Measurements from ENCODE around the gene PRDM13. TPM values are rescaled to one million over a fixed set of nuclear protein-coding genes. Genes with fewer than 3 reads are reported as not detected.
A peak's percentile ranks its signal among the peaks of the same experiment; 100 is the strongest.

Gene PRDM13
- total and polyA plus RNA-seq, 9 of the 15 experiments (the other 6 are each of a cell fraction or from before 2014, with no cell fraction given): not detected

GRCh38 chr6:99608886-99609482 is 2.4 kb downstream of the PRDM13 start:
- ChIA-PET POLR2A (no interaction called here), CTCF (ENCODE audit: low intra/inter-chr PET ratio) (no interaction called here)
- Histone ChIP-seq H3K4me3 (no peak overlapping the region), H3K4me2 (ENCODE audit: insufficient read depth, low read length) (no peak overlapping the region), H3K27ac (ENCODE audit: extremely low read depth, low read depth, low read length) (no peak overlapping the region), H3K27me3 (ENCODE audit: control insufficient read depth in 2 of 2, insufficient read depth in 2 of 2, low read length in 2 of 2) (peaks cover 35 to 46% of the 10 kb centered on the region in 2 experiments), H3K36me3 (ENCODE audit: control insufficient read depth, insufficient read depth, low read length) (no peaks in the 10 kb centered on the region), H2AFZ (ENCODE audit: low read depth, low read length) (no peak overlapping the region), H4K20me1 (replicated peaks; ENCODE audit: control insufficient read depth, insufficient read depth, low read length) (no peaks in the 10 kb centered on the region), H3K9me1 (ENCODE audit: control insufficient read depth, insufficient read depth, low read length) (no peaks in the 10 kb centered on the region), H3K9ac (ENCODE audit: insufficient read depth in 1 of 2, low read depth in 2 of 2, low read length in 2 of 2) (no peak overlapping the region), H3K79me2 (ENCODE audit: control insufficient read depth, insufficient read depth, low read length) (no peaks in the 10 kb centered on the region), H3K4me1 (replicated peaks in 1 of 2; ENCODE audit: control insufficient read depth in 2 of 2, insufficient read depth in 2 of 2, low read length in 2 of 2) (peaks cover 3 to 10% of the 10 kb centered on the region in 2 experiments; a peak in 3 of 5 replicates), H3K9me3 (replicated peaks; ENCODE audit: control insufficient read depth, insufficient read depth, low read depth, low read length) (no peaks in the 10 kb centered on the region)
- no peak for DNase-seq (ENCODE audit: extremely low read depth in 1 of 4, low spot score in 3 of 4)
- no TSS peak for BruUV-seq (replicated peaks)
- FAIRE-seq: no peak
- intact Hi-C loops (cut with micrococcal nuclease): no loop called here
- in situ Hi-C loops (cut with MboI): no loop called here
- TF ChIP-seq BCOR (IDR thresholded peaks at IDR 0.05) (peak; percentile 64), RBM25 (IDR thresholded peaks at IDR 0.05; ENCODE audit: low read depth, low read length, severe bottlenecking) (peak; percentile 65), NFRKB (IDR thresholded peaks at IDR 0.05; ENCODE audit: low read depth) (no peak), ZFP36 (IDR thresholded peaks at IDR 0.05; ENCODE audit: low read depth, low read length, partially characterized antibody) (peak; percentile 42)
- 54% methylated on average over 23 of the region's 24 CpGs for WGBS (ENCODE audit: insufficient coverage, low coverage, missing lambda C conversion rate)
- ATAC-seq: no peak

- Histone ChIP-seq H3K9me3 (replicated peaks; ENCODE audit: control insufficient read depth, insufficient read depth, low read depth, low read length) (no peaks in the 10 kb centered on the region), H3K27me3 (ENCODE audit: control insufficient read depth in 2 of 2, insufficient read depth in 2 of 2, low read length in 2 of 2) (peaks cover 25 to 44% of the 10 kb centered on the region in 2 experiments), H3K36me3 (ENCODE audit: control insufficient read depth, insufficient read depth, low read length) (no peaks in the 10 kb centered on the region), H3K79me2 (ENCODE audit: control insufficient read depth, insufficient read depth, low read length) (no peaks in the 10 kb centered on the region), H3K27ac (ENCODE audit: extremely low read depth, low read depth, low read length) (no peak overlapping the region), H3K9ac (ENCODE audit: insufficient read depth in 1 of 2, low read depth in 2 of 2, low read length in 2 of 2) (no peak overlapping the region), H2AFZ (ENCODE audit: low read depth, low read length) (peak overlapping the region; percentile 84), H4K20me1 (replicated peaks; ENCODE audit: control insufficient read depth, insufficient read depth, low read length) (no peaks in the 10 kb centered on the region), H3K9me1 (ENCODE audit: control insufficient read depth, insufficient read depth, low read length) (no peaks in the 10 kb centered on the region), H3K4me2 (ENCODE audit: insufficient read depth, low read length) (no peak overlapping the region), H3K4me3 (no peak overlapping the region), H3K4me1 (replicated peaks in 1 of 2; ENCODE audit: control insufficient read depth in 2 of 2, insufficient read depth in 2 of 2, low read length in 2 of 2) (peaks cover 3 to 18% of the 10 kb centered on the region in 2 experiments; a peak in 3 of 5 replicates)
- no peak for FAIRE-seq
- 77% methylated on average over 2 of the region's 2 CpGs for WGBS (ENCODE audit: insufficient coverage, low coverage, missing lambda C conversion rate)
- DNase-seq (ENCODE audit: extremely low read depth in 1 of 4, low spot score in 3 of 4): no peak
- ATAC-seq: no peak
- intact Hi-C loops (cut with micrococcal nuclease) (no loop called here), in situ Hi-C loops (cut with MboI) (no loop called here)
- CTCF ChIA-PET (ENCODE audit: low intra/inter-chr PET ratio): no interaction called here
- POLR2A ChIA-PET: interaction anchor here (1.5 kb wide), 1 partner anchor 10 kb away, joined by 3 read pairs; no protein-coding TSS in a partner anchor
- TSS peak; percentile 84 for BruUV-seq (replicated peaks)
- TF ChIP-seq RBM25 (IDR thresholded peaks at IDR 0.05; ENCODE audit: low read depth, low read length, severe bottlenecking) (no peak), ZSCAN32 (CRISPR knock-in tag; IDR thresholded peaks at IDR 0.05) (no peak), TFAP4 (CRISPR knock-in tag; IDR thresholded peaks at IDR 0.05; ENCODE audit: borderline replicate concordance) (no peak), FOS (IDR thresholded peaks at IDR 0.05; ENCODE audit: extremely low read depth, insufficient read length) (no peak), ELF1 (tag; IDR thresholded peaks at IDR 0.05) (no peak), CUX1 (CRISPR knock-in tag; IDR thresholded peaks at IDR 0.05) (no peak)
Observed at GRCh38 chr6:99609905-99610489, 3.4 kb downstream of the PRDM13 start.

Measured in K562 (cell line).